Measurements from ENCODE around the gene SPATA18.

- peak; percentile 13 to 41 for TF ChIP-seq CTCF (conservative IDR thresholded peaks at IDR 0.05 in 1 of 2, IDR thresholded peaks at IDR 0.05 in 1 of 2; ENCODE audit: low read depth in 1 of 2, low read length in 2 of 2)
- TF ChIP-seq EZH2 (IDR thresholded peaks at IDR 0.05; ENCODE audit: low read length, missing control alignments) = no peak
Measured at GRCh38 chr4:52103319-52103718, 52.2 kb downstream of the SPATA18 start.

All from fibroblast of lung (primary cell).